Measurements from ENCODE around the gene HOXA11.
A peak's percentile ranks its signal among the peaks of the same experiment; 100 is the strongest.

HOXA11 gene

GRCh38 chr7:27144781-27145164, 40.3 kb downstream of the HOXA11 start:
- H3K9me3 Mint-ChIP-seq = no peaks in the 10 kb centered on the region
- H3K4me3 Mint-ChIP-seq = no peak overlapping the region
- no peak overlapping the region for H3K27ac Mint-ChIP-seq
- peaks cover 13% of the 10 kb centered on the region for H3K4me1 Mint-ChIP-seq
- peaks cover 16% of the 10 kb centered on the region for H3K27me3 Mint-ChIP-seq
- no peak for ATAC-seq (ENCODE audit: low read depth)
- H3K36me3 Mint-ChIP-seq = no peaks in the 10 kb centered on the region
- no peak for DNase-seq (ENCODE audit: low spot score in 2 of 2)

- no peak for ATAC-seq (ENCODE audit: low read depth)
- no peaks in the 10 kb centered on the region for H3K36me3 Mint-ChIP-seq
- no peak for DNase-seq (ENCODE audit: low spot score in 2 of 2)
- peaks cover 16% of the 10 kb centered on the region for H3K27me3 Mint-ChIP-seq
- no peak overlapping the region for H3K27ac Mint-ChIP-seq
- H3K4me1 Mint-ChIP-seq = peaks cover 13% of the 10 kb centered on the region
- H3K4me3 Mint-ChIP-seq = no peak overlapping the region
- H3K9me3 Mint-ChIP-seq = no peaks in the 10 kb centered on the region
Measured at GRCh38 chr7:27143950-27144780, 40.9 kb downstream of the HOXA11 start.

- H3K27ac Mint-ChIP-seq = no peak within 1 kb of the TSS
- peaks cover 16% of the 10 kb centered on the region for H3K27me3 Mint-ChIP-seq
- ATAC-seq (ENCODE audit: low read depth) = peak; percentile 45
- peak within 1 kb of the TSS; percentile 46 for H3K4me3 Mint-ChIP-seq
- H3K4me1 Mint-ChIP-seq = peaks cover 11% of the 10 kb centered on the region
- DNase-seq (ENCODE audit: low spot score in 2 of 2) = peak in 1 of 2 donors; percentile 49
- H3K9me3 Mint-ChIP-seq = no peaks in the 10 kb centered on the region
- no peaks in the 10 kb centered on the region for H3K36me3 Mint-ChIP-seq
Measured at GRCh38 chr7:27143023-27143949, 41.7 kb downstream of the HOXA11 start, which contains the start of gene HOXA5. HOXA5 (minus strand) TSS chr7:27143681; CDS start chr7:27143607, 74 bp downstream.

- H3K4me3 Mint-ChIP-seq = peak overlapping the region; percentile 40
- ATAC-seq (ENCODE audit: low read depth) = no peak
- peaks cover 16% of the 10 kb centered on the region for H3K27me3 Mint-ChIP-seq
- H3K36me3 Mint-ChIP-seq = no peaks in the 10 kb centered on the region
- no peak overlapping the region for H3K27ac Mint-ChIP-seq
- H3K4me1 Mint-ChIP-seq = peaks cover 8% of the 10 kb centered on the region
- no peaks in the 10 kb centered on the region for H3K9me3 Mint-ChIP-seq
- DNase-seq (ENCODE audit: low spot score in 2 of 2) = no peak
Measured at GRCh38 chr7:27142580-27143022, 42.4 kb downstream of the HOXA11 start.

GRCh38 chr7:27141923-27142579, 43.0 kb downstream of the HOXA11 start:
- H3K27me3 Mint-ChIP-seq = peaks cover 14% of the 10 kb centered on the region
- no peak for ATAC-seq (ENCODE audit: low read depth)

GRCh38 chr7:27141137-27141922, 43.7 kb downstream of the HOXA11 start:
- H3K4me3 Mint-ChIP-seq = no peak overlapping the region
- H3K4me1 Mint-ChIP-seq = peaks cover 2% of the 10 kb centered on the region
- H3K27ac Mint-ChIP-seq = no peak overlapping the region
- peaks cover 9% of the 10 kb centered on the region for H3K27me3 Mint-ChIP-seq
- no peaks in the 10 kb centered on the region for H3K36me3 Mint-ChIP-seq
- no peaks in the 10 kb centered on the region for H3K9me3 Mint-ChIP-seq
- DNase-seq (ENCODE audit: low spot score in 2 of 2) = no peak
- ATAC-seq (ENCODE audit: low read depth) = no peak

More at GRCh38 chr7:27141923-27142579, 43.0 kb downstream of the HOXA11 start:
- DNase-seq (ENCODE audit: low spot score in 2 of 2) = no peak
- H3K27ac Mint-ChIP-seq = no peak overlapping the region
- no peak overlapping the region for H3K4me3 Mint-ChIP-seq
- H3K9me3 Mint-ChIP-seq = no peaks in the 10 kb centered on the region
- H3K36me3 Mint-ChIP-seq = no peaks in the 10 kb centered on the region
- peaks cover 4% of the 10 kb centered on the region for H3K4me1 Mint-ChIP-seq

GRCh38 chr7:27140126-27140857, 44.7 kb downstream of the HOXA11 start:
- H3K27me3 Mint-ChIP-seq = peaks cover 8% of the 10 kb centered on the region

GRCh38 chr7:27139334-27140125, 45.5 kb downstream of the HOXA11 start:
- Mint-ChIP-seq H3K4me1 (peaks cover 2% of the 10 kb centered on the region), H3K27ac (no peak overlapping the region), H3K27me3 (peaks cover 9% of the 10 kb centered on the region), H3K9me3 (no peaks in the 10 kb centered on the region), H3K4me3 (no peak overlapping the region), H3K36me3 (no peaks in the 10 kb centered on the region)
- ATAC-seq (ENCODE audit: low read depth) = no peak
- no peak for DNase-seq (ENCODE audit: low spot score in 2 of 2)

More at GRCh38 chr7:27140126-27140857, 44.7 kb downstream of the HOXA11 start:
- H3K9me3 Mint-ChIP-seq = no peaks in the 10 kb centered on the region
- no peak overlapping the region for H3K4me3 Mint-ChIP-seq
- H3K27ac Mint-ChIP-seq = no peak overlapping the region
- ATAC-seq (ENCODE audit: low read depth) (no peak), DNase-seq (ENCODE audit: low spot score in 2 of 2) (no peak)
- H3K36me3 Mint-ChIP-seq = no peaks in the 10 kb centered on the region
- peaks cover 2% of the 10 kb centered on the region for H3K4me1 Mint-ChIP-seq

- H3K9me3 Mint-ChIP-seq = no peaks in the 10 kb centered on the region
- no peak overlapping the region for H3K4me3 Mint-ChIP-seq
- peaks cover 2% of the 10 kb centered on the region for H3K4me1 Mint-ChIP-seq
- H3K27me3 Mint-ChIP-seq = peaks cover 13% of the 10 kb centered on the region
- ATAC-seq (ENCODE audit: low read depth) (no peak), DNase-seq (ENCODE audit: low spot score in 2 of 2) (no peak)
- no peaks in the 10 kb centered on the region for H3K36me3 Mint-ChIP-seq
- no peak overlapping the region for H3K27ac Mint-ChIP-seq
Measured at GRCh38 chr7:27138985-27139333, 46.1 kb downstream of the HOXA11 start.

GRCh38 chr7:27138472-27138871, 46.6 kb downstream of the HOXA11 start:
- Mint-ChIP-seq H3K36me3 (no peaks in the 10 kb centered on the region), H3K9me3 (no peaks in the 10 kb centered on the region), H3K4me3 (no peak overlapping the region), H3K4me1 (peaks cover 2% of the 10 kb centered on the region), H3K27ac (no peak overlapping the region), H3K27me3 (peaks cover 17% of the 10 kb centered on the region)
- DNase-seq (ENCODE audit: low spot score in 2 of 2) (no peak), ATAC-seq (ENCODE audit: low read depth) (no peak)

GRCh38 chr7:27137640-27138315, 47.3 kb downstream of the HOXA11 start:
- Mint-ChIP-seq H3K4me1 (peaks cover 2% of the 10 kb centered on the region), H3K4me3 (no peak overlapping the region), H3K36me3 (no peaks in the 10 kb centered on the region), H3K27me3 (peaks cover 16% of the 10 kb centered on the region), H3K9me3 (no peaks in the 10 kb centered on the region), H3K27ac (no peak overlapping the region)
- no peak for ATAC-seq (ENCODE audit: low read depth)
- DNase-seq (ENCODE audit: low spot score in 2 of 2) = no peak

- H3K36me3 Mint-ChIP-seq = no peaks in the 10 kb centered on the region
- DNase-seq (ENCODE audit: low spot score in 2 of 2) (no peak), ATAC-seq (ENCODE audit: low read depth) (no peak)
- H3K27ac Mint-ChIP-seq = no peak overlapping the region
- no peaks in the 10 kb centered on the region for H3K9me3 Mint-ChIP-seq
- H3K27me3 Mint-ChIP-seq = peaks cover 12% of the 10 kb centered on the region
- no peaks in the 10 kb centered on the region for H3K4me1 Mint-ChIP-seq
- H3K4me3 Mint-ChIP-seq = no peak overlapping the region
Measured at GRCh38 chr7:27134392-27134791, 50.6 kb downstream of the HOXA11 start.
